Activated naive CD4-positive, alpha-beta T cell treated with anti-CD3 and anti-CD28 coated beads, Interleukin-2, amount 50 U/mL, for 16 hours (primary cell): ENCODE data around the gene ZC3H12A.
"Not testable (repeated sequence)": the region's sequence is repeated elsewhere in the genome, so short reads cannot be mapped to it uniquely, and the experiment has no call there.

Experiments used
- DNase-seq: peaks from one replicate; pipeline ENCODE4 v3.0.0-alpha.2; 2020

Gene ZC3H12A

DNA sequence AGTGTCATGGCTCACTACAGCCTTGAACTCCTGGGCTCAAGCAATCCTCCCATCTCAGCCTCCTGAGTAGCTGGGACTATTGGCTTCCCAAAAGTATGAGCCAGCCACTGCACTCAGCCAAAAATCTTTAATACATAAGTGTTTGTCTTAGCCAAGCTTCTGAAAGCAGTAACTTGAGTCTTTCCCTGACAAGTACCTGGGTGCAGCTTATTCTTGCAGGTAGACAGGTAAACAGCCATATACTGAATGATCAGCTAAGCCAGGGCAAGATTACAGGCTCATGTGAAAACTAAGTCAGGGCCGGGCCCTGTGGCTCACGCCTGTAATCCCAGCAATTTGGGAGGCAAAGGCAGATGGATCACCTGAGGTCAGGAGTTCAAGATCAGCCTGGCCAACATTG is 32.4 kb downstream of the ZC3H12A start:
- no peak for DNase-seq

DNA sequence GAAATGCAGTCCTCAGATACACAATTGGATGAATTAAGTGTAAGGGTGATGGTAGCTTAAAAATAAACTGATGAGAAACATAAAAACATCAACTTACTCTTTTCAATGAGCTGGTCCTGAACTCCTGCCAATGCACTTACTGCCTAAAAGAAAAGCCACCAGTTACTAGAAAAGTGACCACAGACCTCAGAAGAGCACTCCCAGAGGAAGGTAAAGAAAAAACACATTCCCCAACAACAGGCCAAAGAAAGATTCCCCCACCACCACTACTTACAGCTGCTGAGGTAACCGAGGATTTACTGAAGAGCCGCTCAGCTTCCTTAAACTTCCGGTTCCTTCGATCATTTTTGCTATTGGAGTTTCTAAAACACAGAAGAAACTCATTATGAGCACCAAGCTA is 34.8 kb downstream of the ZC3H12A start:
- DNase-seq, result no peak

DNA sequence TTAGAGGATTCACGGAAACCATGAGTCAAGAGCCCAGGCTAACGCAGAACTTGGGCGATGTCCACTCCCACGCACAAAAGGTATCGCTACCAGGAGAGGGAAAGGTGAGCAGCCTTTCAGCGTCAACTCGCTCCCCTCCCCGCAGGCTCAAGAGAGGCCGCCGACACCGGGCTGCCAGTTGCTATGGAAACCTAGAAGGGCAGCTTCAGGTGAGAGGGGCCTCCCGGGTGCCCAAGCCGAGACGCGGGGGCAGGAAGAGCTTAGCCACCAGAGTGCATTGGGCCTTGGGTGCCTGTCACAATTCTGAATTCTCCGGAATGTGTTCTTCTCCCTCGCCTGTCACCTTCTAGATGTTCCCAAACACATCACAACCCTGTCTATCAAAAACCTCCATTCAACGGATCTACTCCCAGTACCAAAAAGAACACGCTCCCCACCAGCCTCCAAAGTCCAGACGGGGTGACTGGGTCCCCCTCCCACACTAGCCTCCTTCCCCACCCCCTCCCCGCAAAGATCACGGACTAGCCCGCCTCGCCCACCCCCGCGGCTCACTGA is 39.5 kb downstream of the ZC3H12A start:
- peak; percentile 73 for DNase-seq

DNA sequence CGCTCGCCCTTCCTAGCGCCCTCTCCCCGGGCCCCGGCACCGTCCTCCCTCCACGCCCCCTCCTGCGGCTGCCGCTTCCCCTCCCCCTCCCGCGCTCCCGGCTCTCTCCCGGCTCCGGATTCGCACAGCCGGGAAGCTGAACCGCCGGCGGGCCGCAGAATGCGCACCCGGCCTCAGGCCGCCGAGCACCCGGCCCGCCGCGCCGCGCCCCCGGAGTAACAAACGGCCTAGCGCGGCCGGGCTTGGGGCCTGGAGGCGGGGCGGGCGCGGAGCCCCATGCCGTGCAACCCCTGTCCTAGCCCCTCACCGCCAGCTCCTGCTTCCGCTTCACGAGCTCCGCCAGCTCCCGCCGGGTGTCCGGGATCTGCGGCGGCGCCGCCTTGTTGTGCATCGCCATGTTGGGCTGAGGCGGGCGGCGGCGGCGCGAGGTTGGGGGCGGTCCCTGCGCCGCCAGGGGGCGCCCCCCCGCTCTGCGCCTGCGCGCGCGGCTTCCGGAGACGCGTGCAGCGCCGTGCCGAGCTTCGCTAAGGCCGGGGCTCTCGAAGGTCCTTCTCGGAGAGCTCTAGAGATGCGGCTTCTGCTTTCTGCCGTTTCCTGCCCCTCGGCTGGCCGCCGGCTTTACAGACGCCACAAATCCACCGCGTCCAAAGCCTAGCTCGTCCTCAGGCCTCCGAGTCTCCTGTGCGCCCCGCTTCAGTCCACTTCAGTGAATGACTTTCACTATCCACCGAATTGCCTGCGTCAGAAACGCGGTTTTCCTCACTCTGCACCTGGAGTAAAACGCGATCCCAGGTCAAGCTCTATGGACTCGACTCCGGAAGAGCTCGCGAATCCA is 40.2 kb downstream of the ZC3H12A start, which contains the start of gene MEAF6:
Gene MEAF6 (minus strand): TSS at position 417 of the 835 bp plus-strand sequence. CDS start 20 bp downstream, at position 397.
- DNase-seq, result peak; percentile 83

DNA sequence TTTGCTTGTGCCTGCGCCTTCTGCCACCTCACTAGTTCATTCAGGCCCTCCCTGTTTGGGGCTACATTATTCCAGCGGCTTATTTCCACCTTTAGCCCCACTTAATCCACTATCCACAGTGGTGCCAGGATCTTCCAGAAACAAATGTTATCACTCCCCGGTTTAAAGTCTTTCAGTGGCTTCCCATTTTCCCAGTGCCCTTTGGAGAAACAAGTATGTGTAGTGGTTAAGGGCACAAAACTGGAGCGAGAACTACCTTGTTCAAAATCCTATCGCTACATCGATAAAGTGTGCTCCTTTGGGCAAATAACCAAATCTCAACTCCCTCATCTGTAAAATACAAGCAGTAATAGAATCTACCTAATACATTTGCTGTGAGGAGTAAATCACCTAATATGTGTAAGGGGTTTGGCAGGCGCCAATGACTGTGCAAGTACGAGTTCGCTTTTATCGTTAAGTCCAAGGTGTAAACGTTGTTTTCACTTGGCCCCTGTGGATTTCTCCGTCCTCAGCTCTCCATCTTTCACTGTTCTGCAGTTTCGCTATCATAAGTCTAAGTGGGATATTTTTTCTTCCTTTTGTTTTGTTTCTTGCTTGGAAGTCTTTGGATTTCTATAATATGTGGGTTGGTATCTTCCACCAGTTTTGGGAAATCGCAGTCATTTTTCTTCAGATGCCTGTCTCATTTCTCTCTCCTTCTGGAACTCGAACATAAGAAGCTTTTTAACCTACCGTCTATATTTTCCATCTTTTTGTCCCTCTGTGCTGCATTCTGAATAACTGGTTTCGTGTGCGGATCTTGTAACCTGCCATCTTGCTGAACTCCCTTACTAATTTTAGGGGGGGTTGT is 41.0 kb downstream of the ZC3H12A start:
- no peak for DNase-seq

DNA sequence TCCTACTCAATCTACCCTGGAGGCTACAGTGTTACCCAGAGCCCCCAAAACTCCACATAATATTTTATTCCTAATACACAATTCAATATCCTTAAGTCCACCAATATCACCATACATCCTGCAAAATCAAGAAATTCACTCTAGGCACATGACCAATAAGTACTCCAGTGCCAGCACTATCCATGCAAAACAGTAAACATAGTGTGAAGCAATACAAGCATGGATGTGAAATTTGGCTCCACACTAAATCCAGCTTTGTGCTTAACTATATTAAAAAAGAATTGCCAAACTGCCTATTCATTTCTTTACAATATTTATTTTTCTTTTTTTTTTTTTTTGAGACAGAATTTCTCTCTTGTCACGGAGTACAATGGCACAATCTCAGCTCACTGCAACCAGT is 43.2 kb downstream of the ZC3H12A start:
- DNase-seq, result no peak

DNA sequence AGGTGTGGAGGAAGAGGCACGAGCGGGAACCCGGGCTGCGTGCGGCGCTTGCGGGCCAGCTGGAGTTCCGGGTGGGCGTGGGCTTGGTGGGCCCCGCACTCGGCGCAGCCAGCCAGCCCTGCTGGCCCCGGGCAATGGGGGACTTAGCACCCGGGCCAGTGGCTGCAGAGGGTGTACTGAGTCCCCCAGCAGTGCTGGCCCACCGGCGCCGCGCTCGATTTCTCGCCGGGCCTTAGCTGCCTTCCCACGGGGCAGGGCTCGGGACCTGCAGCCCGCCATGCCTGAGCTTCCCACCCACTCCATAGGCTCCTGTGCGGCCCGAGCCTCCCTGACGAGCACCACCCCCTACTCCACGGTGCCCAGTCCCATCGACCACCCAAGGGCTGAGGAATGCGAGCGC is 43.9 kb downstream of the ZC3H12A start:
- DNase-seq, result not testable (repeated sequence)

DNA sequence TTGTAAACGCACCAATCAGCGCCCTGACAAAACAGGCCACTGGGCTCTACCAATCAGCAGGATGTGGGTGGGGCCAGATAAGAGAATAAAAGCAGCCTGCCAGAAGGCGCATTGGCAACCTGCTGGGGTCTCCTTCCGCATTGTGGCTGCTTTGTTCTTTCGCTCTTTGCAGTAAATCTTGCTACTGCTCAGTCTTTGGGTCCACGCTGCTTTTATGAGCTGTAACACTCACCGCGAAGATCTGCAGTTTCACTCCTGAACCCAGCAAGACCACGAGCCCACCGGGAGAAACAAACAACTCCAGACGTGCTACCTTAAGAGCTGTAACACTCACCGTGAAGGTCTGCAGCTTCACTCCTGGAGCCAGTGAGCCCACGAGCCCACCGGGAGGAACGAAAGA is 44.5 kb downstream of the ZC3H12A start:
- peak; percentile 23 for DNase-seq

DNA sequence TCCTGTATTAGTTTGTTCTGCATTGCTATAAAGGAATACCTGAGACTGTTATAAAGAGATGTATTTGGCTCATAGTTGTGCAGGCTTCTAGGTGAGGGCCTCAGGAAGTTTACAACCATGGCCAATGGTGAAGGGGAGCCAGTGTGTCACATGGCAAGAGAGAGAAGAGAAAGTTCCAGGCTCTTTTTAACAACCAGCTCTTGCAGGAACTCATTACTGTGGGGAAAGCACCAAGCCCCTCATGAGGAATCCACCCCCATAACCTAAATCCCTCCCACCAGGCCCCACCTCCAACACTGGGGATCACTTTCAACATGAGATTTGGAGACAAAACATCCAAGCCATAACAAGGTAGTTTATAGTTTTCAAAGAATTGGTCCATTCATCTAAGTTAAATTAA is 45.2 kb downstream of the ZC3H12A start:
- DNase-seq, result no peak

DNA sequence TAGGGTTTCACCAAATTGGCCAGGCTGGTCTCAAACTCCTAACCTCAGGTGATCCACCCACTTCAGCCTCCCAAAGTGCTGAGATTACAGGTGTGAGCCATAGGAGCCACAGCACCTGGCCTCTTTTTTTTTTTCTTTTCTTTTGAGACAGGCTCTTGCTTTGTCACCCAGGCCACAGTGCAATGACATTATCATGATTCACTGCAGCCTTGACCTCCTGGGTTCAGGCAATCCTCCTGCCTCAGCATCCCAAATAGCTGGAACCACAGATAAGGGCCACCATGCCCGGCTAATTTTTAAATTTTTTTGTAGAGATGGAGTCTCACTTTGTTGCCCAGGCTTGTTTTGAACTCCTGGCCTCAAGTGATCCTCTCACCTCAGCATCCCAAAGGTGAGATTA is 55.5 kb downstream of the ZC3H12A start:
- DNase-seq, result not testable (repeated sequence)

DNA sequence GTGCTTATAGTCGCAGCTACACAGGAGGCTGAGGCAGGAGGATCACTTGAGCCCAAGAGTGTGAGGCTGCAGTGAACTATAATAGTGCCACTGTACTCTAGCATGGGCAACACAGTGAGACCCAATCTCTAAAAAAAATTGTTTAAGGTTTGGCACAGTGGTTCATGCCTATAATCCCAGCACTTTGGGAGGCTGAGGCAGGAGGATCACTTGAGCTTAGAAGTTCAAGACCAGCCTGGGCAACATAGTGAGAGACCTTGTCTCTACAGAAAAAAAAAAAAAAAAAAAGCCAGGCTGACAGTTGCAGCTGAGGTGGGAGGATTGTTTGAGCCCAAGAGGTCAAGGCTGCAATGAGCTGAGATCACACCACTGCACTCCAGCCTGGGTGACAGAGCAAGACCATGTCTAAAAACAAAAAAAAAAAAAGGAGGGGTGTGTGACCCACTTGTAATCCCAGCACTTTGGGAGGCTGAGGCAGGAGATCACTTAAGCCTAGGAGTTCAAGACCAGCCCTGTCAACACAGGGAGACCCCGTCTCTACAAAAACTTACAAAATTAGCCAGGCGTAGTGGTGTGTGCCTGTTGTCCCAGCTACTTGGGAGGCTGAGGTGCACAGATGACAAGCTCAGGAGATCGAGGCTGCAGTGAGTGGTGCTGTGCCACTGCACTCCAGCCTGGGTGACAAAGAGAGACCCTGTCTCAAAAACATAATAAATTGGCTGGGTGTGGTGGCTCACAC is 58.2 kb downstream of the ZC3H12A start:
- not testable (repeated sequence) for DNase-seq

DNA sequence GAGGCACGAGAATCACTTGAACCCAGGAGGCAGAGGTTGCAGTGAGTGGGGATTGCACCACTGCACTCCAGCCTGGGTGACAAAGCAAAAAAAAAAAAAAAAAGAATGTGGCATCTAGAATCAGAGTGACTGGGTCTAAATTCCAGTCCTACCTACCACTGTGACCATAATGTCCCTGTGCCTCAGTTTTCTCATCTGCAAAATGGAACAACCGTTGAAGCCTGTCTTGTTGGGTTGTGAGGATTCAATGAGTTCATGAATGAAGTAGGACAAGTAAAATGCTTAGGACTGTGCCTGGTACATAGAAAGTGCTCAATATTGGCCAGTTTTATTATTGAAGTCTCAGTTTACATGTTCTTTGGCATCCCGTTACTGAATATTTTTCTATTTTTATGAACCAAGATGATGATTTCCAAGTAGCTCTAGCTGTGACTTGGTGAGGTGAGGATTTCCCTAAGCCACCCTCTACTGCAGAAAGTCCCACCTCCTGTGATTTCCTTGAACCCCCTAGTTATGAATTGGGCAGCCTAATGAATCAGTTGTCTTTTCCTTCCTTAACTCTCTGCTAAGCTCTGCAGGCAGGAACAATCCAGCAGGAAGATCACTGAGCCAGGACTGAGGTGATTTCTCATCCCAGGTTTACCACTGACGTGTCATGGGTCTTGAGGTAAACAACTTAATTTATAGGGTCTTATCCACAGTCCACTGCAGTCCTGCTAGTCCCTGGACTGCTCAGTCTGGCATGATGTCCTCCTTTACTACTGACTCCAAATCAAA is 59.1 kb downstream of the ZC3H12A start:
- DNase-seq, result no peak
